ENCODE results near the gene SUPV3L1.

- TF ChIP-seq, protein P1, sequence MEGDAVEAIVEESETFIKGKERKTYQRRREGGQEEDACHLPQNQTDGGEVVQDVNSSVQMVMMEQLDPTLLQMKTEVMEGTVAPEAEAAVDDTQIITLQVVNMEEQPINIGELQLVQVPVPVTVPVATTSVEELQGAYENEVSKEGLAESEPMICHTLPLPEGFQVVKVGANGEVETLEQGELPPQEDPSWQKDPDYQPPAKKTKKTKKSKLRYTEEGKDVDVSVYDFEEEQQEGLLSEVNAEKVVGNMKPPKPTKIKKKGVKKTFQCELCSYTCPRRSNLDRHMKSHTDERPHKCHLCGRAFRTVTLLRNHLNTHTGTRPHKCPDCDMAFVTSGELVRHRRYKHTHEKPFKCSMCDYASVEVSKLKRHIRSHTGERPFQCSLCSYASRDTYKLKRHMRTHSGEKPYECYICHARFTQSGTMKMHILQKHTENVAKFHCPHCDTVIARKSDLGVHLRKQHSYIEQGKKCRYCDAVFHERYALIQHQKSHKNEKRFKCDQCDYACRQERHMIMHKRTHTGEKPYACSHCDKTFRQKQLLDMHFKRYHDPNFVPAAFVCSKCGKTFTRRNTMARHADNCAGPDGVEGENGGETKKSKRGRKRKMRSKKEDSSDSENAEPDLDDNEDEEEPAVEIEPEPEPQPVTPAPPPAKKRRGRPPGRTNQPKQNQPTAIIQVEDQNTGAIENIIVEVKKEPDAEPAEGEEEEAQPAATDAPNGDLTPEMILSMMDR (IDR thresholded peaks at IDR 0.05; ENCODE audit: low read depth, low read length, poor library complexity, severe bottlenecking), result no peak
- no peak for TF ChIP-seq EZH2phosphoT487 (IDR thresholded peaks at IDR 0.05; ENCODE audit: borderline replicate concordance, low read length)
Observed at GRCh38 chr10:69179089-69179742, 818 bp upstream of the SUPV3L1 start.
